Ishikawa (cell line): ENCODE measurements around the gene WDR59.

Source experiments
- CEBPB ChIP-seq: IDR thresholded peaks from 2 replicates; pipeline ENCODE4 v1.6.1; 2012
- CREB1 ChIP-seq: IDR thresholded peaks from 2 replicates; pipeline ENCODE4 v1.6.1; 2012; ENCODE audit warnings: low read depth
- EGR1 ChIP-seq: IDR thresholded peaks from 2 replicates; pipeline ENCODE4 v1.6.1; 2012
- EP300 ChIP-seq: IDR thresholded peaks from 2 replicates; pipeline ENCODE4 v1.6.1; 2012; ENCODE audit warnings: borderline replicate concordance
- REST ChIP-seq: IDR thresholded peaks from 2 replicates; pipeline ENCODE4 v1.6.1; 2012; ENCODE audit warnings: low read depth, mild to moderate bottlenecking
- ZBTB7A ChIP-seq: IDR thresholded peaks from 2 replicates; pipeline ENCODE4 v1.6.1; 2012; ENCODE audit warnings: low read depth

GRCh38 chr16:75028544-75029135, 43.7 kb upstream of the WDR59 start:
- TF ChIP-seq EGR1 (no peak), EP300 (no peak), CREB1 (no peak), CEBPB (no peak), ZBTB7A (no peak), REST (no peak)
